ENCODE results near the gene FAM156B. TPM values are rescaled to one million over a fixed set of nuclear protein-coding genes. Genes with fewer than 3 reads are reported as not detected.
"Not testable (repeated sequence)": the region's sequence is repeated elsewhere in the genome, so short reads cannot be mapped to it uniquely, and the experiment has no call there.

The FAM156B gene
- total and polyA plus RNA-seq, 4 donors, result 3.5 to 8.8 (median 4.7) TPM

DNA sequence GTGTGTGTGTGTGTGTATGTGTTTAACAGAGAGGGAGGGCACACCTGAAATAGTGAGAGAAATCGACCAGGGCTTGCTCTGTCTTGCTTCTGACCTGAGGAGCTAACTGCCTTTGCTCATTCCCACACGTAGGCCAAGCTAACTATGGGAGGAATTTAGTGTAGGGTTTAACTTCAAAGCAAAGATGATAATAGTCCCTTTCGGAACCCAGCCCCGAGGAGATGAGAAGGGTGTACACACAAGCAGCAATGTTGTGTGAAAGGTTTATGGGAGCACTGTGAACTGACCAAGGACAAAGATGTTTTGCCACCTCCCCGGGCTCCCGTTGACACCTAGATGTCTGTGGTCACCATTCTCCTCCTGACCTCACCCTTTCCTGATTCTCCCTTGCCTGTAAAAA lies 20.7 kb upstream of the FAM156B start:
- not testable (repeated sequence) for H3K27ac ChIP-seq (ENCODE audit: low read depth in 1 of 2, low read length in 2 of 2); H3K27me3 ChIP-seq (ENCODE audit: control insufficient read depth in 4 of 4, insufficient read depth in 4 of 4, low read length in 3 of 4); H3K4me1 ChIP-seq (ENCODE audit: control insufficient read depth in 4 of 4, insufficient read depth in 4 of 4, low read length in 3 of 4); DNase-seq (ENCODE audit: low spot score); H3K36me3 ChIP-seq (ENCODE audit: control insufficient read depth in 4 of 4, insufficient read depth in 3 of 4, low read depth in 1 of 4, low read length in 3 of 4); H3K9ac ChIP-seq (ENCODE audit: low read depth in 1 of 2, low read length in 2 of 2); H3K9me3 ChIP-seq (ENCODE audit: control insufficient read depth in 4 of 4, low read length in 3 of 4); H3K4me3 ChIP-seq (ENCODE audit: low read depth in 1 of 3, low read length in 3 of 3)
- WGBS, result 83% methylated on average over 6 of the region's 6 CpGs

DNA sequence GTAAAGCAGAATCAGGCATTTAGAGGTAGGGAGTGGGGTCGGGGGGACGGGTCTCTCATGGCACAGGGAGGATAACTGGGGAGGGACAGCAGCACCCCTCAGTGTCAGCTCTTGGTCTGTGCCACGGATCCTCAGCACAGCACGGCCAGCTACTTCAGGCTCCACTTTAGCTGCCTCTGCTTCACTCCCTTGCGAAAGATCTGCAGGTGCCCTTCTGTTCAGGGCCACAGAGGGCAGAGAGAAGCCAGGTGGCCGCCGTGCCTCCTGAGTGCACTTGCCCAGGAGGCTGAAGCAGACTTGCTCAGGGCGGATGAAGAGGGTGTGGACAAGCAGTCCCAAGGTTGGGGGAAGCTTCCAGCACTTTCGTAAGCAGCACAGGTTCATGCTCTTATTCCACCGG lies 9.7 kb upstream of the FAM156B start:
- not testable (repeated sequence) for DNase-seq (ENCODE audit: low spot score); H3K4me3 ChIP-seq (ENCODE audit: low read depth in 1 of 3, low read length in 3 of 3); H3K9me3 ChIP-seq (ENCODE audit: control insufficient read depth in 4 of 4, low read length in 3 of 4); H3K27ac ChIP-seq (ENCODE audit: low read depth in 1 of 2, low read length in 2 of 2); H3K36me3 ChIP-seq (ENCODE audit: control insufficient read depth in 4 of 4, insufficient read depth in 3 of 4, low read depth in 1 of 4, low read length in 3 of 4); H3K9ac ChIP-seq (ENCODE audit: low read depth in 1 of 2, low read length in 2 of 2); H3K27me3 ChIP-seq (ENCODE audit: control insufficient read depth in 4 of 4, insufficient read depth in 4 of 4, low read length in 3 of 4); H3K4me1 ChIP-seq (ENCODE audit: control insufficient read depth in 4 of 4, insufficient read depth in 4 of 4, low read length in 3 of 4)
- WGBS, result no CpG with 5 or more reads among the region's 10 CpGs

GRCh38 chrX:52888090-52888489 lies 9.0 kb upstream of the FAM156B start:
- H3K9me3 ChIP-seq (ENCODE audit: control insufficient read depth in 4 of 4, low read length in 3 of 4); H3K27me3 ChIP-seq (ENCODE audit: control insufficient read depth in 4 of 4, insufficient read depth in 4 of 4, low read length in 3 of 4); H3K36me3 ChIP-seq (ENCODE audit: control insufficient read depth in 4 of 4, insufficient read depth in 3 of 4, low read depth in 1 of 4, low read length in 3 of 4); H3K27ac ChIP-seq (ENCODE audit: low read depth in 1 of 2, low read length in 2 of 2); DNase-seq (ENCODE audit: low spot score); H3K9ac ChIP-seq (ENCODE audit: low read depth in 1 of 2, low read length in 2 of 2); H3K4me1 ChIP-seq (ENCODE audit: control insufficient read depth in 4 of 4, insufficient read depth in 4 of 4, low read length in 3 of 4); H3K4me3 ChIP-seq (ENCODE audit: low read depth in 1 of 3, low read length in 3 of 3): not testable (repeated sequence)
- no CpG with 5 or more reads among the region's 9 CpGs for WGBS

- H3K4me1 ChIP-seq (ENCODE audit: control insufficient read depth in 4 of 4, insufficient read depth in 4 of 4, low read length in 3 of 4); H3K27ac ChIP-seq (ENCODE audit: low read depth in 1 of 2, low read length in 2 of 2); H3K27me3 ChIP-seq (ENCODE audit: control insufficient read depth in 4 of 4, insufficient read depth in 4 of 4, low read length in 3 of 4); DNase-seq (ENCODE audit: low spot score); H3K36me3 ChIP-seq (ENCODE audit: control insufficient read depth in 4 of 4, insufficient read depth in 3 of 4, low read depth in 1 of 4, low read length in 3 of 4); H3K4me3 ChIP-seq (ENCODE audit: low read depth in 1 of 3, low read length in 3 of 3); H3K9ac ChIP-seq (ENCODE audit: low read depth in 1 of 2, low read length in 2 of 2); H3K9me3 ChIP-seq (ENCODE audit: control insufficient read depth in 4 of 4, low read length in 3 of 4): not testable (repeated sequence)
- no CpG with 5 or more reads among the region's 8 CpGs for WGBS
Measured at GRCh38 chrX:52896438-52896837, 692 bp upstream of the FAM156B start.

GRCh38 chrX:52905531-52905930 lies 8.4 kb downstream of the FAM156B start:
- not testable (repeated sequence) for H3K27me3 ChIP-seq (ENCODE audit: control insufficient read depth in 4 of 4, insufficient read depth in 4 of 4, low read length in 3 of 4); H3K9ac ChIP-seq (ENCODE audit: low read depth in 1 of 2, low read length in 2 of 2); DNase-seq (ENCODE audit: low spot score); H3K4me3 ChIP-seq (ENCODE audit: low read depth in 1 of 3, low read length in 3 of 3); H3K36me3 ChIP-seq (ENCODE audit: control insufficient read depth in 4 of 4, insufficient read depth in 3 of 4, low read depth in 1 of 4, low read length in 3 of 4); H3K9me3 ChIP-seq (ENCODE audit: control insufficient read depth in 4 of 4, low read length in 3 of 4); H3K27ac ChIP-seq (ENCODE audit: low read depth in 1 of 2, low read length in 2 of 2); H3K4me1 ChIP-seq (ENCODE audit: control insufficient read depth in 4 of 4, insufficient read depth in 4 of 4, low read length in 3 of 4)
- WGBS, result no CpG with 5 or more reads among the region's 10 CpGs

GRCh38 chrX:52906072-52906471 lies 8.9 kb downstream of the FAM156B start:
- H3K27ac ChIP-seq (ENCODE audit: low read depth in 1 of 2, low read length in 2 of 2); H3K9me3 ChIP-seq (ENCODE audit: control insufficient read depth in 4 of 4, low read length in 3 of 4); DNase-seq (ENCODE audit: low spot score); H3K4me3 ChIP-seq (ENCODE audit: low read depth in 1 of 3, low read length in 3 of 3); H3K9ac ChIP-seq (ENCODE audit: low read depth in 1 of 2, low read length in 2 of 2); H3K4me1 ChIP-seq (ENCODE audit: control insufficient read depth in 4 of 4, insufficient read depth in 4 of 4, low read length in 3 of 4); H3K27me3 ChIP-seq (ENCODE audit: control insufficient read depth in 4 of 4, insufficient read depth in 4 of 4, low read length in 3 of 4); H3K36me3 ChIP-seq (ENCODE audit: control insufficient read depth in 4 of 4, insufficient read depth in 3 of 4, low read depth in 1 of 4, low read length in 3 of 4): not testable (repeated sequence)
- WGBS, result no CpG with 5 or more reads among the region's 4 CpGs

GRCh38 chrX:52907137-52907536 lies 10.0 kb downstream of the FAM156B start:
- not testable (repeated sequence) for H3K27ac ChIP-seq (ENCODE audit: low read depth in 1 of 2, low read length in 2 of 2); H3K36me3 ChIP-seq (ENCODE audit: control insufficient read depth in 4 of 4, insufficient read depth in 3 of 4, low read depth in 1 of 4, low read length in 3 of 4); DNase-seq (ENCODE audit: low spot score); H3K4me3 ChIP-seq (ENCODE audit: low read depth in 1 of 3, low read length in 3 of 3); H3K9ac ChIP-seq (ENCODE audit: low read depth in 1 of 2, low read length in 2 of 2); H3K27me3 ChIP-seq (ENCODE audit: control insufficient read depth in 4 of 4, insufficient read depth in 4 of 4, low read length in 3 of 4); H3K9me3 ChIP-seq (ENCODE audit: control insufficient read depth in 4 of 4, low read length in 3 of 4); H3K4me1 ChIP-seq (ENCODE audit: control insufficient read depth in 4 of 4, insufficient read depth in 4 of 4, low read length in 3 of 4)
- WGBS, result no CpG with 5 or more reads among the region's 17 CpGs

- DNase-seq (ENCODE audit: low spot score); H3K36me3 ChIP-seq (ENCODE audit: control insufficient read depth in 4 of 4, insufficient read depth in 3 of 4, low read depth in 1 of 4, low read length in 3 of 4); H3K4me1 ChIP-seq (ENCODE audit: control insufficient read depth in 4 of 4, insufficient read depth in 4 of 4, low read length in 3 of 4); H3K4me3 ChIP-seq (ENCODE audit: low read depth in 1 of 3, low read length in 3 of 3); H3K27ac ChIP-seq (ENCODE audit: low read depth in 1 of 2, low read length in 2 of 2); H3K9me3 ChIP-seq (ENCODE audit: control insufficient read depth in 4 of 4, low read length in 3 of 4); H3K9ac ChIP-seq (ENCODE audit: low read depth in 1 of 2, low read length in 2 of 2); H3K27me3 ChIP-seq (ENCODE audit: control insufficient read depth in 4 of 4, insufficient read depth in 4 of 4, low read length in 3 of 4): not testable (repeated sequence)
- WGBS, result no CpG with 5 or more reads among the region's 17 CpGs
Measured at GRCh38 chrX:52907900-52908299, 10.8 kb downstream of the FAM156B start.

- not testable (repeated sequence) for H3K9me3 ChIP-seq (ENCODE audit: control insufficient read depth in 4 of 4, low read length in 3 of 4); H3K36me3 ChIP-seq (ENCODE audit: control insufficient read depth in 4 of 4, insufficient read depth in 3 of 4, low read depth in 1 of 4, low read length in 3 of 4); H3K4me3 ChIP-seq (ENCODE audit: low read depth in 1 of 3, low read length in 3 of 3); H3K27ac ChIP-seq (ENCODE audit: low read depth in 1 of 2, low read length in 2 of 2); H3K27me3 ChIP-seq (ENCODE audit: control insufficient read depth in 4 of 4, insufficient read depth in 4 of 4, low read length in 3 of 4); H3K4me1 ChIP-seq (ENCODE audit: control insufficient read depth in 4 of 4, insufficient read depth in 4 of 4, low read length in 3 of 4); DNase-seq (ENCODE audit: low spot score); H3K9ac ChIP-seq (ENCODE audit: low read depth in 1 of 2, low read length in 2 of 2)
- WGBS, result no CpG with 5 or more reads among the region's 12 CpGs
Measured at GRCh38 chrX:52909313-52909969, 12.3 kb downstream of the FAM156B start.

Measured in liver (tissue), 9 donors.